Choroid plexus epithelial cell (primary cell): Measurements from ENCODE around the gene BRD7.
A peak's percentile ranks its signal among the peaks of the same experiment; 100 is the strongest.

ENCODE experiments used
- DNase-seq: peaks from one replicate; pipeline ENCODE4 v3.0.0-alpha.2; 2010; ENCODE audit warnings: low read depth
- H3K4me3 ChIP-seq: 2 replicates; pipeline ENCODE4 v1.5.1; 2011; ENCODE audit warnings: low read depth, mild to moderate bottlenecking, control low read depth, low read length, moderate library complexity
- CTCF ChIP-seq: conservative IDR thresholded peaks from 2 replicates; pipeline ENCODE4 v1.5.1; 2011; ENCODE audit warnings: low read depth, mild to moderate bottlenecking, control low read depth, inconsistent platforms, low read length, moderate library complexity

The BRD7 gene

GRCh38 chr16:50338371-50339231, 30.2 kb downstream of the BRD7 start:
- no peak for DNase-seq
- no peak for TF ChIP-seq CTCF

GRCh38 chr16:50336884-50337283, 31.9 kb downstream of the BRD7 start:
- DNase-seq, result no peak
- TF ChIP-seq CTCF, result no peak
- H3K4me3 ChIP-seq, result no peak overlapping the region

More at GRCh38 chr16:50338371-50339231, 30.2 kb downstream of the BRD7 start:
- H3K4me3 ChIP-seq, result no peak overlapping the region

GRCh38 chr16:50335196-50335958, 33.4 kb downstream of the BRD7 start:
- no peak for TF ChIP-seq CTCF
- H3K4me3 ChIP-seq, result no peak overlapping the region
- peak; percentile 66 for DNase-seq

GRCh38 chr16:50334106-50334975, 34.4 kb downstream of the BRD7 start:
- DNase-seq, result no peak
- no peak overlapping the region for H3K4me3 ChIP-seq
- no peak for TF ChIP-seq CTCF

- no peak for DNase-seq
- TF ChIP-seq CTCF, result no peak
- no peak overlapping the region for H3K4me3 ChIP-seq
Observed at GRCh38 chr16:50332599-50332998, 36.2 kb downstream of the BRD7 start.

GRCh38 chr16:50331570-50331969, 37.2 kb downstream of the BRD7 start:
- no peak for DNase-seq
- no peak overlapping the region for H3K4me3 ChIP-seq
- no peak for TF ChIP-seq CTCF
